ENCODE results near the gene AKAP12.

The AKAP12 gene

DNA sequence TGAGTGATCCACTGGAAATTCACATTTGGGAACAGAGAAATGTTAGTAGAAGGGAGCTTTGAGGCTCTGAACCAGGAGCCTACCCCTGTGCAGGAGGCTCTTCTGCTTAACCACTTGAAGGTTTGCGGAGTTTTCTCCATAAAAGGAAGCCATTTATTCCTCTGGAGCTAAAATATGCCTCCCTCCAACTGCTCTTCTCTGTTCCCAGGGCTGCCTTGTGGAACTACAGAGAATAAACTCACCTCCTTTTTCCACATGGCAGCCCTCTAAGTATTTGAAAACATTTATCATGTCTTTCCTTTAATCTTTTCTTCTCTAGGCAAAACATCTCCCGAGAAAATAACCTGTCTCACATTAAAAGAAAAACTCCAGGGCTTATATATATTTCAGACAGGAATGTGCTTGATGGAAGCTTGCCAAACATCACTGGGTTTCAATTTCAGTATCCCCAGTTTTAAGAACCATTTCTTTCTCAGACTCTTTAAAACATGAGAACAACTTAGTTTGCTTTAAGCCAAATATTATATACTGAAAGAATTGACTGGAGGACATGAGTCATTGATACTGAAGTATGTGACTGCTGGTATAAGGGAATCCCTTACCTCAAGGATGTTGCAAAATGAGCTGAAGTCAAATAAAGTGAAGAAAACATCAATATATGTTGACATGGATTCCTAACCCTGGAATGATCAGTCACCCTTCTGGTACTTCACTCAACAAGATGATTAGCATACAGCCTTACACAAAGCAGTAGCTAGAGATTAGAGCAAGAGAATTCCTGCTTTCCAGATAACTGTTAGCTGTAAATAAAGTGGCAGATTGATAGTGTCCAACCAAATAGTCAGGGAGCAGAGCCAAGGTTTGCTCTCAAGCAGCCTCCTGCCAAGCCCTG lies 77.6 kb downstream of the AKAP12 start:
- H3K27ac ChIP-seq (ENCODE audit: insufficient read depth, low read length, poor library complexity, severe bottlenecking) = no peak overlapping the region
- no peak overlapping the region for H3K4me3 ChIP-seq (ENCODE audit: insufficient read depth, low read depth, low read length, poor library complexity, severe bottlenecking)
- no peaks in the 10 kb centered on the region for H3K36me3 ChIP-seq (ENCODE audit: control insufficient read depth, insufficient read depth, low read length)
- DNase-seq = no peak
- H3K27me3 ChIP-seq (replicated peaks; ENCODE audit: control insufficient read depth, insufficient read depth, low read length, poor library complexity, severe bottlenecking) = no peaks in the 10 kb centered on the region
- H3K9me3 ChIP-seq (ENCODE audit: control insufficient read depth, low read length) = no peaks in the 10 kb centered on the region
- H3K4me1 ChIP-seq (ENCODE audit: control insufficient read depth, insufficient read depth, low read length, poor library complexity, severe bottlenecking) = no peaks in the 10 kb centered on the region

DNA sequence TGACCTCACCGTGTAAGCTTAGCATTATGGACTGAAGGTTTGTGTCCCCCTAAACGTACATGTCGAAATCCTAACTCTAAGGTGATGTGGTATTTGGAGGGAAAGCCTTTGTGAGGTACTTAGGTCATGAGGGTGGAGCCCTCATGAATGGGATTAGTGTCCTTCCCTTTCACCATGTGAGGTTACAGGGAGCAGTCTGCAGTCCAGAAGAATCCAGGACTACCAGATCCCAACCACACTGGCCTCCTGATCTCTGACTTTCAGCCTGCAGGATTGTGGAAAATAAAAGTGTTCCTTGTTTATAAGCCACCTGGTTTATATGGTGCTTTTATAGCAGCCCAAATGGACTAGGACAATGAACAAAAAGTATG lies 78.2 kb downstream of the AKAP12 start:
- Histone ChIP-seq H3K9me3 (ENCODE audit: control insufficient read depth, low read length) (no peaks in the 10 kb centered on the region), H3K27me3 (replicated peaks; ENCODE audit: control insufficient read depth, insufficient read depth, low read length, poor library complexity, severe bottlenecking) (no peaks in the 10 kb centered on the region), H3K4me3 (ENCODE audit: insufficient read depth, low read depth, low read length, poor library complexity, severe bottlenecking) (no peak overlapping the region), H3K36me3 (ENCODE audit: control insufficient read depth, insufficient read depth, low read length) (no peaks in the 10 kb centered on the region), H3K4me1 (ENCODE audit: control insufficient read depth, insufficient read depth, low read length, poor library complexity, severe bottlenecking) (no peaks in the 10 kb centered on the region), H3K27ac (ENCODE audit: insufficient read depth, low read length, poor library complexity, severe bottlenecking) (no peak overlapping the region)
- DNase-seq = no peak

DNA sequence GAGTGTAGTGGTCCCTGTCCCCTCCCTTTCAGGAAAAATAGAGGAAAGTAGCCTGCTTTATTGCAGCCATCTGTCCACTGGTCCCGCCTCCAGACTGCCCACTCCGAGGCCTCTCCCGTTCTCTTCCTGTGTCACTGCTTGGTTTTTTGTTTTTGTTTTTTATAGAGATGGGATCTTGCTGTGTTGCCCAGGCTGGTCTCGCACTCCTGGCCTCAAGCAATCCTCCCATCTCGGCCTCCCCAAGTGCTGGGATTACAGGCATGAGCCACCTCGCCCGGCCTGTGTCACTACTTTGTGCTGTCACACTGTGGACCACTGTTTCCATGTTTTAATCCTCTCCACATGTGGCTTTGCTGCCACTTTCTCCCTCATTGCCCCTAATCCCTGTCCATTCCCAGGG lies 80.4 kb downstream of the AKAP12 start:
- peaks cover 8% of the 10 kb centered on the region for H3K27me3 ChIP-seq (replicated peaks; ENCODE audit: control insufficient read depth, insufficient read depth, low read length, poor library complexity, severe bottlenecking)
- peaks cover 5% of the 10 kb centered on the region for H3K4me1 ChIP-seq (ENCODE audit: control insufficient read depth, insufficient read depth, low read length, poor library complexity, severe bottlenecking)
- no peak overlapping the region for H3K27ac ChIP-seq (ENCODE audit: insufficient read depth, low read length, poor library complexity, severe bottlenecking)
- no peak for DNase-seq
- H3K4me3 ChIP-seq (ENCODE audit: insufficient read depth, low read depth, low read length, poor library complexity, severe bottlenecking) = no peak overlapping the region
- H3K36me3 ChIP-seq (ENCODE audit: control insufficient read depth, insufficient read depth, low read length) = no peaks in the 10 kb centered on the region
- no peaks in the 10 kb centered on the region for H3K9me3 ChIP-seq (ENCODE audit: control insufficient read depth, low read length)

DNA sequence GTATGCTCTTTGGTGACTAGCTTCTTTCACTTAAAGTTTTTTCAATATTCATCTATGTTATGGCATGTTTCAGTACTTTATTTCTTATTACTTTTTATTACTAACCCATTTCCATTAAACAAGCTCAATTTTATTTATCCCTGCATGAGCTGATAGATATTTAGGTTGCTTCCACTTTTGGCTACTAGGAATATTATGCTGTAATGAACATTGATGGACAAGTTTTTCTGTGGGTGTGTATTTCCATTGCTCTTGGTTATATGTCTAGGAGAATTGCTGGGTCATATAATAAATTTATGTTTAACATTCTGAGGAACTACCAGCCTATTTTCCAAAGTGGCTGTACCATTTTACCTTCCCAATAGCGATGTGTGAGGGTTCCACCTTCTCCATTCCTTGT lies 81.7 kb downstream of the AKAP12 start:
- Histone ChIP-seq H3K4me3 (ENCODE audit: insufficient read depth, low read depth, low read length, poor library complexity, severe bottlenecking) (no peak overlapping the region), H3K36me3 (ENCODE audit: control insufficient read depth, insufficient read depth, low read length) (no peaks in the 10 kb centered on the region), H3K27me3 (replicated peaks; ENCODE audit: control insufficient read depth, insufficient read depth, low read length, poor library complexity, severe bottlenecking) (peaks cover 18% of the 10 kb centered on the region), H3K4me1 (ENCODE audit: control insufficient read depth, insufficient read depth, low read length, poor library complexity, severe bottlenecking) (peaks cover 14% of the 10 kb centered on the region), H3K27ac (ENCODE audit: insufficient read depth, low read length, poor library complexity, severe bottlenecking) (no peak overlapping the region), H3K9me3 (ENCODE audit: control insufficient read depth, low read length) (no peaks in the 10 kb centered on the region)
- DNase-seq = no peak

DNA sequence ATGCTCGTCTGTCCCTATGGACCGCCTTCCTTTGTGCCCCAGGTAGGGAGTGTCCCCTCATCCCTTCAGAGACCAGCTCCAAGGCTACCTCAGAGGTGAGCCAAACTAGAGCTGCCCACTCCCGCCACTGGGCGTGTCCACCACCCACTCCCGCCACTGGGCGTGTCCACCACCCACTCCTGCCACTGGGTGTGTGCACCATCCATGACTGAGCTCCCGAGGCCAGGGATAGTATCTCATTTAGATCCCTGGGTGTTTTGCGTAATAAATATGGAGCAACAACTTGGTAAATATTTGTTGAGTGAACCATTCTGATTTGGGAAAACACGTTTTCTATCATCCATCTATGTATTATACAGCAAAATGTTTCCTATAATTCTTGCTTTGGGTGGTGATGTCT lies 82.8 kb downstream of the AKAP12 start:
- peaks cover 21% of the 10 kb centered on the region for H3K27me3 ChIP-seq (replicated peaks; ENCODE audit: control insufficient read depth, insufficient read depth, low read length, poor library complexity, severe bottlenecking)
- H3K4me1 ChIP-seq (ENCODE audit: control insufficient read depth, insufficient read depth, low read length, poor library complexity, severe bottlenecking) = peaks cover 14% of the 10 kb centered on the region
- no peaks in the 10 kb centered on the region for H3K36me3 ChIP-seq (ENCODE audit: control insufficient read depth, insufficient read depth, low read length)
- no peak overlapping the region for H3K27ac ChIP-seq (ENCODE audit: insufficient read depth, low read length, poor library complexity, severe bottlenecking)
- no peak for DNase-seq
- no peak overlapping the region for H3K4me3 ChIP-seq (ENCODE audit: insufficient read depth, low read depth, low read length, poor library complexity, severe bottlenecking)
- H3K9me3 ChIP-seq (ENCODE audit: control insufficient read depth, low read length) = no peaks in the 10 kb centered on the region

DNA sequence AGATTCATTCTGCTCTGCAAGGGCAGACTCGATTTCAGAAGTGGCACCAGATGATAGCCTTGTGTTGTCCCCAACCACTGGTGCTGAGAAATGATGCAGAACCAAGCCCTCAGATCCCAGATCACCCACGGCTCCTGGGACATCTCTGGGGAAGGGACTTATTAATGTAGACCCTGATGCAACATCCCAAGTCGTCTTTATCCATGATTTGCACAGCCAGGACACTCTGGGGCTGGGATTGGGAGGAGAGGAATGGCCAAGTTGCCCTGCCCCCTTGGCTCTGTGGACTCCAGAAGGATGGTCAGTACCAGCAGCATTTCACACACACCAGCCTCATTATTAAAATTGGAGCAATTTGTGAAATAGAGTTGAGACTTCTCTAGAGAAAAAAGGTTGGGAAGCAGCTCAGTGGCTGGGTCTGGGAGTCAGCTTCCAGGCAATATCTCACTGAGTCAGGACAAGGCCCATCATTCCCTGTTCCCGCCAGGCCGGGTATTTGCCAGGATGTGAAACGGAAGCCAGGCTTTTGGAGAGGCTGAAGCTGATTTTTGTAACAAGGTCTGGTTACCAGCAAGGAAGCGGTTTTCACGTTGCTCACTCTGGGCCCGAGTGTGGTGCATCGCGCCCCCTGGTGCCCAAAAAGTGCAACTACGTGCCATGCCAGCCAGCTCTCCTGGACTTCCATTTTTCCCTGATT lies 84.2 kb downstream of the AKAP12 start:
- H3K27ac ChIP-seq (ENCODE audit: insufficient read depth, low read length, poor library complexity, severe bottlenecking) = no peak overlapping the region
- peak; percentile 29 to 59 (median 42) for DNase-seq
- no peak overlapping the region for H3K4me3 ChIP-seq (ENCODE audit: insufficient read depth, low read depth, low read length, poor library complexity, severe bottlenecking)
- peaks cover 14% of the 10 kb centered on the region for H3K4me1 ChIP-seq (ENCODE audit: control insufficient read depth, insufficient read depth, low read length, poor library complexity, severe bottlenecking)
- peaks cover 25% of the 10 kb centered on the region for H3K27me3 ChIP-seq (replicated peaks; ENCODE audit: control insufficient read depth, insufficient read depth, low read length, poor library complexity, severe bottlenecking)
- H3K36me3 ChIP-seq (ENCODE audit: control insufficient read depth, insufficient read depth, low read length) = no peaks in the 10 kb centered on the region
- H3K9me3 ChIP-seq (ENCODE audit: control insufficient read depth, low read length) = no peaks in the 10 kb centered on the region

DNA sequence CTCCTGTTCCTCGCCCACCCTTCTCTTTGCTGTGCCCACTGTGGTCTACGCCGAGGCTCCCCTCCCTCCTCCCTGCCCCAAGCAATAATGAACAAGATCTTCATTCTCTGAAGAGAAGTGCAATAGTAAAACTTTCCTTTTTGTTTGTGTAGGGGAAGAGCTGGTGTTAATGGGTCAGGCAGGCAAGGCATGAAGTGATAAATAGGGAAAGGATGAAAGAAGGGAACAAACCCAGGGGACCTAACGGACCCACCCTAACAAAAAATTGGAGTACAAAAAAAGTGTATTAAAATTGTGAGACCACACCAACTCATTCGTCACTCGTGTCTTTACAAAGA lies 84.7 kb downstream of the AKAP12 start:
- Histone ChIP-seq H3K27ac (ENCODE audit: insufficient read depth, low read length, poor library complexity, severe bottlenecking) (no peak overlapping the region), H3K9me3 (ENCODE audit: control insufficient read depth, low read length) (no peaks in the 10 kb centered on the region), H3K4me1 (ENCODE audit: control insufficient read depth, insufficient read depth, low read length, poor library complexity, severe bottlenecking) (peaks cover 14% of the 10 kb centered on the region), H3K27me3 (replicated peaks; ENCODE audit: control insufficient read depth, insufficient read depth, low read length, poor library complexity, severe bottlenecking) (peaks cover 25% of the 10 kb centered on the region), H3K36me3 (ENCODE audit: control insufficient read depth, insufficient read depth, low read length) (no peaks in the 10 kb centered on the region), H3K4me3 (ENCODE audit: insufficient read depth, low read depth, low read length, poor library complexity, severe bottlenecking) (no peak overlapping the region)
- no peak for DNase-seq

DNA sequence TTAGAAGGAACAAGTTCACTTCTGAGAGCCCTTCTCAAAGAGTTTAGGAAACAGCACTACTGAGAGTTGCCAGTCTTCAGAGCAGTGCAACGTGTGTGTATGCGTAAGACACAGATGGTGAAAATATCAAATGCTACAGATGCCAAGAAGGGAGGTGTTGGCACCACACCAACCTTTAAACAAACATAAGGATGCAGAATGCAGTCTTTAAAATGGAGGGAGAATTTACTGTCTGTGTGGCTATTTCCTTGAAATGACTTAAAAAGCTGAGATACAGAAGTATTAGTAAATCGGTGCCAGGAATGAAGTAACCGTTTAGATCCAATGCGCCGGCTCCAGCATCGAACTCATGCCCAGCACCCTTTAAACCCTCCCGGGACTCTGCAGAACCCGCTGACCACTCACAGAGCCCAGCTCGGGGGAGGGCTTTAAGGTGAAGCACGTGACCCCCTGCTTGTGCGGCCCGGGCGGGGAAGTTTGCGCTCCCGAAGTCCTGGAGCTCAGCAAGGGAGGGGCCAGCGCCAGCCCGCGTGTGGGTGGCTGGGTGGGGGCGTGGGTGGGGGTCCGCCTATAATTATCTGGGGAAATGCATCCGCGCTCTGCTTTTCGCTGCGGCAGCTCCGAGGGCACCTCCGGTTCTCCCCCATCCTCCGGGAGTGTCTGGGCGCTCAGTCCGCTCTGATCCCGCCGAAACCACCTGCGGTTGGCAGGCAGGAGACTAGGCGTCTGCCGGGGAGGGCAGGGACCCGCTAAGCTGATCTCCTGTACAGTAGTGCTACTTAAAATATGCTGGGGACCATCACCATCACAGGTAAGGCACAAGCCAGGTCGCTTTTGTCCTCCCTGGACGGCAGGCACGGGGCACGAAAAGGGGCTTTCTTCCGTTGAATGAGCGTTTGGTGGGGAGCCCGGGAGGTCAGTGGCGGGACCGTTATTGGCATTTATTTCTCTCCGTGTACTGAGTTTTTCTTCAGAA lies 85.6 kb downstream of the AKAP12 start:
- Histone ChIP-seq H3K4me3 (ENCODE audit: insufficient read depth, low read depth, low read length, poor library complexity, severe bottlenecking) (peak overlapping the region; percentile 38), H3K4me1 (ENCODE audit: control insufficient read depth, insufficient read depth, low read length, poor library complexity, severe bottlenecking) (peaks cover 14% of the 10 kb centered on the region), H3K27ac (ENCODE audit: insufficient read depth, low read length, poor library complexity, severe bottlenecking) (no peak overlapping the region), H3K27me3 (replicated peaks; ENCODE audit: control insufficient read depth, insufficient read depth, low read length, poor library complexity, severe bottlenecking) (peaks cover 25% of the 10 kb centered on the region), H3K9me3 (ENCODE audit: control insufficient read depth, low read length) (no peaks in the 10 kb centered on the region), H3K36me3 (ENCODE audit: control insufficient read depth, insufficient read depth, low read length) (no peaks in the 10 kb centered on the region)
- peak in 1 of 3 donors; percentile 3 for DNase-seq

DNA sequence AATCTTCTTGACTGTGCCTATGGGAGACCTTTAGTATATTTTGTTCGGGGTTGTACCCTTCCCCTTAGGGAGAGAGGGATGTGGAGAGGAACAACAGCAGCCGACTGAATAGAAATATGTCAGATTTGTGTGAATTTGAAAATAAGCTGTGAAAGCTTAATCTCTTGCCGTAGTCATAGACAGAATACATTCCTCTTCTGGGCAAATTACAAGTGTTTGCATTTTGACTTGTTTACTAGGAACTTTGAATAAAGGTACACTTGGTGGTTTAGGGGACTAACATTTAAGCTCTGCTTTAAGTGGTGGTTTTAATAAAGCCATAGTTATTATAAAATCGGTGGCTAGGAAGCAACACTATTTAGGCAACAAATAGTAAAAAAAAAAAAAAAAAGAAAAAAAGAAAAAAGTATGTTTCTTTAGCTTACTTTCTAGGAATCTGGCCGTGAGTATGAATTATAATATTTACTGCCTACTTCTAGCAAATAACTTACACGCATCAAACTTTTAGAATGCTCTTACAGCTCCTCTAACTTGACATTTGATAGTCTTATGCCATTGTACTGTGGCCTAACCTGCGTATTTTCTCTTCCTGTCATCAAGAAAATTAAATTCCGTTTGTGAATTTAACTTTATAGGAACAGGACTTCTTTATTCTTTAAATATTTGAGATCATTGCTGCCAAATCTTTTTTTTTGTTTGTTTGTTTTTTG lies 86.5 kb downstream of the AKAP12 start:
- H3K27ac ChIP-seq (ENCODE audit: insufficient read depth, low read length, poor library complexity, severe bottlenecking) = no peak overlapping the region
- H3K27me3 ChIP-seq (replicated peaks; ENCODE audit: control insufficient read depth, insufficient read depth, low read length, poor library complexity, severe bottlenecking) = peaks cover 25% of the 10 kb centered on the region
- H3K4me1 ChIP-seq (ENCODE audit: control insufficient read depth, insufficient read depth, low read length, poor library complexity, severe bottlenecking) = peaks cover 14% of the 10 kb centered on the region
- H3K4me3 ChIP-seq (ENCODE audit: insufficient read depth, low read depth, low read length, poor library complexity, severe bottlenecking) = peak overlapping the region; percentile 38
- no peaks in the 10 kb centered on the region for H3K36me3 ChIP-seq (ENCODE audit: control insufficient read depth, insufficient read depth, low read length)
- no peaks in the 10 kb centered on the region for H3K9me3 ChIP-seq (ENCODE audit: control insufficient read depth, low read length)
- DNase-seq = no peak

Measured in effector memory CD4-positive, alpha-beta T cell (primary cell).